Fibroblast of gingiva (primary cell): Measurements from ENCODE around the gene TNFAIP1.

ENCODE experiments used
- DNase-seq: peaks from one replicate; pipeline ENCODE4 v3.0.0-alpha.2; 2011; ENCODE audit warnings: low read depth

The TNFAIP1 gene

GRCh38 chr17:28371245-28372202 lies 36.0 kb downstream of the TNFAIP1 start, which contains the start of gene SARM1:
SARM1 (plus strand) TSS chr17:28371694; CDS start chr17:28372033, 339 bp downstream.
- peak; percentile 62 for DNase-seq

- DNase-seq = peak; percentile 26
Observed at GRCh38 chr17:28372203-28372944, 36.8 kb downstream of the TNFAIP1 start.

- DNase-seq = no peak
Observed at GRCh38 chr17:28372945-28373274, 37.3 kb downstream of the TNFAIP1 start.

GRCh38 chr17:28379814-28380801 lies 44.5 kb downstream of the TNFAIP1 start:
- peak; percentile 39 for DNase-seq

GRCh38 chr17:28381141-28381825 lies 45.7 kb downstream of the TNFAIP1 start:
- no peak for DNase-seq

GRCh38 chr17:28384281-28385036 lies 48.9 kb downstream of the TNFAIP1 start:
- no peak for DNase-seq

- DNase-seq = no peak
Observed at GRCh38 chr17:28385037-28385400, 49.5 kb downstream of the TNFAIP1 start.

GRCh38 chr17:28385406-28385805 lies 49.8 kb downstream of the TNFAIP1 start:
- no peak for DNase-seq

GRCh38 chr17:28386391-28386790 lies 50.8 kb downstream of the TNFAIP1 start:
- no peak for DNase-seq

GRCh38 chr17:28388106-28388505 lies 52.5 kb downstream of the TNFAIP1 start:
- no peak for DNase-seq

GRCh38 chr17:28390141-28390540 lies 54.6 kb downstream of the TNFAIP1 start:
- DNase-seq = no peak

GRCh38 chr17:28390563-28390962 lies 55.0 kb downstream of the TNFAIP1 start:
- no peak for DNase-seq

- no peak for DNase-seq
Observed at GRCh38 chr17:28390984-28391383, 55.4 kb downstream of the TNFAIP1 start.

GRCh38 chr17:28391401-28391800 lies 55.8 kb downstream of the TNFAIP1 start:
- DNase-seq = no peak

GRCh38 chr17:28392491-28392890 lies 56.9 kb downstream of the TNFAIP1 start:
- DNase-seq = no peak

- peak; percentile 44 for DNase-seq
Observed at GRCh38 chr17:28394337-28395116, 59.0 kb downstream of the TNFAIP1 start.

- DNase-seq = no peak
Observed at GRCh38 chr17:28395426-28395825, 59.9 kb downstream of the TNFAIP1 start.

- no peak for DNase-seq
Observed at GRCh38 chr17:28395968-28396367, 60.4 kb downstream of the TNFAIP1 start.
